ENCODE data around the gene CIAO3.

The CIAO3 gene

GRCh38 chr16:689175-689897 lies 51.5 kb downstream of the CIAO3 start:
- in situ Hi-C loops (cut with HindIII; ENCODE audit: low pct_ligation_motif_present, low pct_unique_long_range_greater_than_20kb, low sequenced_read_pairs), result no loop called here

DNA sequence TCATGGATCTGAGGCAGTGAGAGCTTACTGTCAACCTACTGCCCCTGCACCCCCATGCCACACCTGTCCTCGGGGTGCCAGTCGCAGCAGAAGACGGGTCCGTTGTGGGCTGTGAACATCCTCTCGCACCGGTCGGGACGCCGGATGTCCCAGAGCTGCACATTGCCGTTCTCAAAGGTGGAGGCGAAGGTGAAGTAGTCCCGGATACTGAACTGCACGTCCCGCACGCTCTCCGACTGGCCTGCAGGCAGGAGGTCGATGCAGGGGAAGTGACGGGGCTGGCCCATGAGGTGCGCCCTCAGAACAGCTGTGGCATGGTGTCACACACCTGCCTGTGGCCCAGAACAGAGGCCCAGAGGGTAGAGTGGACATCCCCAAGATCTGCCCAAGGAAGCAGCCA lies 53.3 kb downstream of the CIAO3 start:
- in situ Hi-C loops (cut with HindIII; ENCODE audit: low pct_ligation_motif_present, low pct_unique_long_range_greater_than_20kb, low sequenced_read_pairs), result no loop called here
- no peak for DNase-seq

More at GRCh38 chr16:689175-689897, 51.5 kb downstream of the CIAO3 start:
- DNase-seq, result no peak

- in situ Hi-C loops (cut with HindIII; ENCODE audit: low pct_ligation_motif_present, low pct_unique_long_range_greater_than_20kb, low sequenced_read_pairs), result no loop called here
- no peak for DNase-seq
These were observed 54.1 kb downstream of the CIAO3 start for GRCh38 chr16:686459-687260.

DNA sequence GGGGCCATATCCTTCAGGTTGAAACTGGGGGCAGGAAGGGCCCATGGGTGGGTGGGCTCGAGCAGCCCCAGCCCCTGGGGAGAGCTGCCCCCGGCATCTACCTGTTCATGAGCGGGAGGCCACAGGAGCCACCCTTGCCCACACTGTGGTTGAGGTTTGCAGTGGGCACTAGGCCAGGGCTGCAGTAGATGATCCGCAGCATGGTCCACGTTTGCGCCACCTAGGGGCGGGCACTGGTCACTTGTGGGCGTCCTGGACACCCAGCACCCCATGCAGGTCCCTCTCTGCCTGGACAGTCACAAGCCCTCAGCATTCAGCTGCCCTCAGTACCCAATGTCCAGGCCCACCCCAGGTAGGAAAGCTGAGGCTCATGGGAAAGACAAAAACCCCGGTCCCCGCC lies 54.8 kb downstream of the CIAO3 start:
- in situ Hi-C loops (cut with HindIII; ENCODE audit: low pct_ligation_motif_present, low pct_unique_long_range_greater_than_20kb, low sequenced_read_pairs), result no loop called here
- peak; percentile 70 for DNase-seq

DNA sequence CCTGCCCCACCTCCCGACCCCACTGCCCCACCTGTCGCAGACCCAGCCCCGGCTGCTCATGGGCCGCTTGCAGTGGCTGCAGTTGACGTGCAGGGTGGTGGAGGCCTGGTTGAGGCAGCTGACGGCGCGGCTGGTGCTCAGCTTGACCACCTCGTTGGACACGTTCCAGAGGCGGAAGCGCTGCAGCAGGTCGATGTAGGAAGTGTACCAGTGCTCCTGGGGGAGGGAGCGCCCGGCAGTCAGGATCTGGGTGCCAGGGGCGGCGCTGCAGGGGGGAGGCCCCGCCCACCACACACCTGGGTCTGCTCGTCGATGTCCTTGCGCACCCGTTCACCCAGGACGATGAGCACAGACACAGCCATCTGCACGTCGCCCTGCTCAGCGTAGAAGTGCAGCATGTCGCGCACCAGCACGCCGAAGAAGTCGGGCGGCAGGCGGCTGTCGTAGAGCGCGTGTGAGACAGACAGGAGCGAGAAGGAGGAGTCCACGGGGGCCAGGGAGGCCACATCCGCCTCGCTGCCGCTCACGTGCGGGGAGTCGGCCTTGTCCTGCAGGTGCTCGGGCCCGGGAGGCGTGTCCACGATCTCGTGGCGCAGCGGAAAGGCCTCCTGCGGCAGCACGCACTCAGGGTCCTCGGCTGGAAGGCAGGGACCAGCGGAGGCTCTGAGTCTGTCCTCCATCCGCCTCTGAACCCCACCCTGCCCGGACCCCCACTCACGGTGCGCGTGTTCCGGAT lies 55.7 kb downstream of the CIAO3 start:
- no peak for DNase-seq
- in situ Hi-C loops (cut with HindIII; ENCODE audit: low pct_ligation_motif_present, low pct_unique_long_range_greater_than_20kb, low sequenced_read_pairs), result no loop called here

DNA sequence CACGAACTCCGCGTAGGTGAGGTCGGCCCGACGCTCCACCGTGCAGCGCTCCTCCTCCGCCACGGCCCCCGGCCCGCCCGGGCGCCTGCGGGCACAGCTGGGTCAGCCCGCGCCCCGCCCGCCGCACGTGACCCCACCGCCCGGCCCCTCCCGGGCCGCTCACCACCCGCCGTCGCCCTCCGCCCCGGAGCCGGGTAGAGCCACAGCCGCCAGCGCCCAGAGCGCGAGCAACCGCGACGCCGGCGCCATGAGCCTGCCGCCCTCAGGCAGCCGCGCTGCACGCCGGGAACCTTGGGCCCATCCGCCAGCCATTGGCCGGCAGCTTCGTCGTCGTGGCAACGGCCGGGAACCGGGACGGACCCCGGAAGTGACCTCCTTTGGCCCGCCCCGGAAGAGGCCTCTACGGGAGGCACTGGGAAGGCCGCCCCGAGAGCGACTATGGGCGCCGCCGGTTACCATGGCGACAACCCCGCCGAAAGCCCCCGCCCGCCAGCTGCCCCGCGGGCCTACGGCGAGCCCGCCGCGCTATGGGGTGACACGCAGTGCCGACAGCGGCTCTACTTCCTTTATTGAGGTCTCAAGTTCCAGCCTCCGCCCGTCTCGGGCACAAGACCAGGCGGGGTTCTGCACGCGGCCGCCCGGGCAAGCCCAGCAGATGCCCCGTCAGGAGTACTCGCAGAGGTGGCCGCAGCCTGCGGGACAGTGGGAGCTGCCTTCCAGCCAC lies 56.6 kb downstream of the CIAO3 start, which contains the start of gene JMJD8:
TSS of gene JMJD8 (minus strand) at position 264 of the 724 bp plus-strand sequence. CDS start at position 249, 15 bp downstream.
- peak; percentile 99 for DNase-seq
- in situ Hi-C loops (cut with HindIII; ENCODE audit: low pct_ligation_motif_present, low pct_unique_long_range_greater_than_20kb, low sequenced_read_pairs), result no loop called here

DNA sequence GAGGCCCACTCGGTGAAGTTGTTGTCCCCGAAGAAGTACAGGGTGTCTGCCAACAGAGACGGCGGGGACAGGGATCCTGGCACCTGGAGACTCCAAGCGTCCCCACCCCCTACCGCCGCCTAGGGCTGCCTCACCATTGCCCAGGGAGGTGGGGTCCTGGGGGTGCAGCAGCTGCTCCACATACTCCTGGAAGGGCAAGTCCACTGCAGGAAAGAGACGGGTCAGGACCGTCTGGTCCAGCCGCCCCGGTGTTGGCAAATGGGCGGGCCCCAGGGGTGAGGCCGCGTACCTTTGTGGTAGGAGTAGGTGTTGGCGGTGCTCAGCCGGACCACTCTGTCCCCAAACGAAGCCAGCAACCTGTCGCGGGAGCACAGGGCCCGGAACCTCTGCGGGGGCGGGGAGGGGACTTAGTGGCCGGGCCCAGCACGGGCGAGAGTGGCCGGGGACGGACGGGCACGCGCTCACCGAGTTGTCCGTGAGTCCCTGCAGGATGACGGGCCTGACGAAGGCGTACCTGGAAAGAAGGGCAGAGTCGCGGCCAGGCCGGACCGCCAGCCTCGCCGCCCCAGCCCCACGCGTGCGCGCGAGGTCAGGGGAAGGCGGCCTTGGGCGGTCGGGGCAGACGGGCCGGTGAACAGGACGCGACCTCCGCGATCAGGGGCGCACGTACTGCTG lies 57.3 kb downstream of the CIAO3 start:
- in situ Hi-C loops (cut with HindIII; ENCODE audit: low pct_ligation_motif_present, low pct_unique_long_range_greater_than_20kb, low sequenced_read_pairs), result no loop called here
- no peak for DNase-seq

- in situ Hi-C loops (cut with HindIII; ENCODE audit: low pct_ligation_motif_present, low pct_unique_long_range_greater_than_20kb, low sequenced_read_pairs), result no loop called here
- DNase-seq, result no peak
These were observed 58.1 kb downstream of the CIAO3 start for GRCh38 chr16:682493-683395.

DNA sequence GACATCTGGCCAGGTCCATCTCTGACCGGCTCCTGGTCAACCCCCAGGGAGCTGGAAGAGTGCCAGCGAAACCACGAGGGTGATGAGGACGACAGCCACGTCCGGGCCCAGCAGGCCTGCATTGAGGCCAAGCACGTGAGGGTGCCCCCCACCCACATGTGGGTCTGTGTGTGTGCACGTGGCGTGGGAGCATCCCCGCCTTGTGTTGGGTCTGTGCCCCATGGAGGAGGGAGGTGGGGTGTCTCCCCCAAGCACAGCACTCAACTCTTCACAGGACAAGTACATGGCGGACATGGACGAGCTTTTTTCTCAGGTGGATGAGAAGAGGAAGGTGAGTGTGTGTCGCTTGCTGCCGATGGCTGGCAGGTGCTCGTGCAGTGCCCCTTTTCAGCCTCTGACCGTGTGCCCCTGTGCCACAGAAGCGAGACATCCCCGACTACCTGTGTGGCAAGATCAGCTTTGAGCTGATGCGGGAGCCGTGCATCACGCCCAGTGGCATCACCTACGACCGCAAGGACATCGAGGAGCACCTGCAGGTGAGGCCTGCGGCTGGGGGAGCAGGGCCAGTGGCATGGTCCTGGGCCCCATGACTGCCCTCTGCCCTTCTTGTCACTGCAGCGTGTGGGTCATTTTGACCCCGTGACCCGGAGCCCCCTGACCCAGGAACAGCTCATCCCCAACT lies 58.9 kb downstream of the CIAO3 start:
- in situ Hi-C loops (cut with HindIII; ENCODE audit: low pct_ligation_motif_present, low pct_unique_long_range_greater_than_20kb, low sequenced_read_pairs), result no loop called here
- DNase-seq, result peak; percentile 30

GRCh38 chr16:680967-681745 lies 59.6 kb downstream of the CIAO3 start:
- in situ Hi-C loops (cut with HindIII; ENCODE audit: low pct_ligation_motif_present, low pct_unique_long_range_greater_than_20kb, low sequenced_read_pairs), result no loop called here
- DNase-seq, result peak; percentile 64

GRCh38 chr16:680625-680945 lies 60.2 kb downstream of the CIAO3 start:
- in situ Hi-C loops (cut with HindIII; ENCODE audit: low pct_ligation_motif_present, low pct_unique_long_range_greater_than_20kb, low sequenced_read_pairs), result no loop called here
- DNase-seq, result no peak

DNA sequence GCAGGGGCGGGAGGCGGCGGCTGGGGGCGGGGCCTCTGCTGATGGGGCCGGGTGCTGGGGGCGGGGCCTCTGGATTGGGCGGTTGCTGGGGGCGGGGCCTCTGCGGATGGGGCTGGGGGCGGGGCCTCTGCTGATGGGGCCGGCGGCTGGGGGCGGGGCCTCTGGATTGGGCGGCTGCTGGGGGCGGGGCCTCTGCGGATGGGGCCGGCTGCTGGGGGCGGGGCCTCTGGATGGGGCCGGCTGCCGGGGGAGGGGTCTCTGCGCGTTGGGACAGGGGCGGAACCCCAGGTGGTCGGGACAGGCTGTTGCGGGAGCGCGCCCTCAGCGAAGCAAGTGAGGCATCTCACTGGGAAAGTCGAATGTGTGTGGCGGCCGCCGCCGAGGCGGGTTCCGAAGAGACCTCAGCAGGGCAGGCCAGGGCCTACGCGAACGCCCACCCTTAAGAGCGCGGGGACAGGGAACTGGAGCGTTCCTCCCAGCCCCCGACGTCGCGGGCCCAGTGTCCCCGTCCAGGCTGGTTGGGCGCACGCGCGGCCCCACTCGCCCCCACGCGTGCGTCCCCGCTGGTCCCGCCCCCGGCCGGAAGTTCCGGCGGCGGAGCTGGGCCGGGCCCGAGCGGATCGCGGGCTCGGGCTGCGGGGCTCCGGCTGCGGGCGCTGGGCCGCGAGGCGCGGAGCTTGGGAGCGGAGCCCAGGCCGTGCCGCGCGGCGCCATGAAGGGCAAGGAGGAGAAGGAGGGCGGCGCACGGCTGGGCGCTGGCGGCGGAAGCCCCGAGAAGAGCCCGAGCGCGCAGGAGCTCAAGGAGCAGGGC lies 60.8 kb downstream of the CIAO3 start, which contains the start of gene STUB1:
TSS of gene STUB1 (plus strand) at position 597 of the 811 bp plus-strand sequence. CDS start at position 713, 116 bp downstream.
- peak; percentile 89 for DNase-seq
- in situ Hi-C loops (cut with HindIII; ENCODE audit: low pct_ligation_motif_present, low pct_unique_long_range_greater_than_20kb, low sequenced_read_pairs), result no loop called here
